HepG2 (cell line): ENCODE results near the gene KCTD6. TPM values are rescaled to one million over a fixed set of nuclear protein-coding genes. Genes with fewer than 3 reads are reported as not detected.

Source experiments
- ADNP ChIP-seq: sonication (generic); formaldehyde crosslinking; IDR thresholded peaks from 2 replicates; pipeline ENCODE4 v1.4.0; 2020; ENCODE audit warnings: missing genetic modification reagents
- BCL3 ChIP-seq: sonication (generic); formaldehyde crosslinking; IDR thresholded peaks from 2 replicates; pipeline ENCODE4 v1.5.1; 2020; ENCODE audit warnings: mild to moderate bottlenecking, missing genetic modification reagents, moderate library complexity
- CEBPG ChIP-seq: IDR thresholded peaks from 2 replicates; pipeline ENCODE4 v1.6.1; 2016
- FOXA3 ChIP-seq: IDR thresholded peaks from 2 replicates; pipeline ENCODE4 v1.6.1; 2016; ENCODE audit warnings: missing genetic modification reagents, missing compliant biosample characterization
- HNRNPK ChIP-seq: fragments of 200-400 bp; formaldehyde crosslinking; IDR thresholded peaks from 2 replicates; pipeline ENCODE4 v1.6.1; 2018; ENCODE audit warnings: low read length, low read depth, moderate library complexity, mild to moderate bottlenecking; ENCODE audit not compliant: poor library complexity, severe bottlenecking
- MTF2 ChIP-seq: sonication (generic); formaldehyde crosslinking; IDR thresholded peaks from 2 replicates; pipeline ENCODE4 v1.5.0; 2020; ENCODE audit warnings: missing genetic modification reagents, borderline replicate concordance
- NFKBIZ ChIP-seq: IDR thresholded peaks from 2 replicates; pipeline ENCODE4 v1.6.1; 2018; ENCODE audit warnings: missing genetic modification reagents, missing compliant biosample characterization
- PBX2 ChIP-seq: IDR thresholded peaks from 2 replicates; pipeline ENCODE4 v1.6.1; 2016; ENCODE audit warnings: control low read depth
- PLSCR1 ChIP-seq: sonication (generic); formaldehyde crosslinking; IDR thresholded peaks from 2 replicates; pipeline ENCODE4 v1.5.0; 2020; ENCODE audit warnings: missing genetic modification reagents, mild to moderate bottlenecking, borderline replicate concordance
- SATB2 ChIP-seq: sonication (generic); formaldehyde crosslinking; IDR thresholded peaks from 2 replicates; pipeline ENCODE4 v1.5.0; 2020; ENCODE audit warnings: missing genetic modification reagents
- STAG1 ChIP-seq: sonication (generic); formaldehyde crosslinking; IDR thresholded peaks from 2 replicates; pipeline ENCODE4 v1.4.0; 2020; ENCODE audit warnings: missing genetic modification reagents
- TEAD2 ChIP-seq: sonication (generic); formaldehyde crosslinking; IDR thresholded peaks from 2 replicates; pipeline ENCODE4 v1.9.0; 2021; ENCODE audit warnings: missing genetic modification reagents
- UBTF ChIP-seq: sonication (generic); formaldehyde crosslinking; IDR thresholded peaks from 2 replicates; pipeline ENCODE4 v1.4.0; 2020; ENCODE audit warnings: mild to moderate bottlenecking, missing genetic modification reagents
- ZBTB8A ChIP-seq: sonication (generic); formaldehyde crosslinking; IDR thresholded peaks from 2 replicates; pipeline ENCODE4 v1.4.0; 2020; ENCODE audit warnings: mild to moderate bottlenecking, low read depth, missing genetic modification reagents, borderline replicate concordance
- ZHX2 ChIP-seq, 2 experiments: sonication (generic) in 1 of 2; formaldehyde crosslinking in 1 of 2; IDR thresholded peaks; 2 replicates each; pipeline versions ENCODE4 v1.6.1 to v1.9.0; 2014 to 2022; ENCODE audit warnings: antibody characterized with exemption in 1 of 2, borderline replicate concordance in 1 of 2, inconsistent platforms in 1 of 2, low read depth in 1 of 2, missing genetic modification reagents in 1 of 2
- ZNF460 ChIP-seq: sonication (generic); formaldehyde crosslinking; IDR thresholded peaks from 2 replicates; pipeline ENCODE4 v1.5.1; 2020; ENCODE audit warnings: missing genetic modification reagents, mild to moderate bottlenecking, borderline replicate concordance
- ZNF891 ChIP-seq: sonication (generic); formaldehyde crosslinking; IDR thresholded peaks from 2 replicates; pipeline ENCODE4 v1.5.0; 2020; ENCODE audit warnings: mild to moderate bottlenecking, missing genetic modification reagents
- polyA plus RNA-seq, 8 experiments: library from polyadenylated mRNA; depleted of rRNA in 3 of 8; stranded (reverse) in 7 of 8; unstranded in 1 of 8; fragments of >200 nt; fragmentation: Illumina TruSeq in 4 of 8; extraction: Trizol in 4 of 8; gene quantifications; 2 replicates each; pipeline versions ENCODE4 v1.2.1 to v1.2.3, GENCODE V29; 2011 to 2016; ENCODE audit warnings: low read depth in 4 of 8, missing spikeins in 1 of 8, mixed read lengths in 1 of 8; ENCODE audit not compliant: insufficient read depth in 1 of 8
- total RNA-seq, 5 experiments: library from RNA; depleted of rRNA; stranded (reverse); fragments of >200 nt; fragmentation: Illumina TruSeq; extraction: Trizol; gene quantifications; 2 replicates each; pipeline ENCODE4 v1.2.3, GENCODE V29; 2016; ENCODE audit warnings: low read depth in 1 of 5

Gene KCTD6
- total and polyA plus RNA-seq, 2 of the 13 experiments (the other 11 are each of a cell fraction or from before 2014, with no cell fraction given) = 13.4 to 14.2 TPM

GRCh38 chr3:58519668-58520402, 27.9 kb downstream of the KCTD6 start (continued):
- TF ChIP-seq ZHX2 (IDR thresholded peaks at IDR 0.05; ENCODE audit: low read depth) = no peak
- TF ChIP-seq ZHX2 (CRISPR knock-in tag; IDR thresholded peaks at IDR 0.05; ENCODE audit: borderline replicate concordance) = no peak
- no peak for TF ChIP-seq ZNF460 (CRISPR knock-in tag)
- no peak for TF ChIP-seq BCL3 (CRISPR knock-in tag)
- no peak for TF ChIP-seq ADNP (CRISPR knock-in tag)
- TF ChIP-seq STAG1 (CRISPR knock-in tag) = 0 out of 2 replicates have a peak, but pooled peaks have one; percentile 5
- no peak for TF ChIP-seq MTF2 (CRISPR knock-in tag)
- no peak for TF ChIP-seq ZBTB8A (CRISPR knock-in tag)
- no peak for TF ChIP-seq SATB2
- no peak for TF ChIP-seq HNRNPK
- no peak for TF ChIP-seq NFKBIZ (CRISPR knock-in tag)
- TF ChIP-seq PLSCR1 (CRISPR knock-in tag) = 0 out of 2 replicates have a peak, but pooled peaks have one; percentile 32
- peak; percentile 71 for TF ChIP-seq FOXA3 (CRISPR knock-in tag)
- TF ChIP-seq UBTF (CRISPR knock-in tag) = peak; percentile 39; the same call in 1 of the 2 replicates
- no peak for TF ChIP-seq PBX2 (CRISPR knock-in tag)
- TF ChIP-seq TEAD2 (CRISPR knock-in tag) = no peak
- 0 out of 2 replicates have a peak, but pooled peaks have one; percentile 25 for TF ChIP-seq CEBPG (CRISPR knock-in tag)
- TF ChIP-seq ZNF891 (CRISPR knock-in tag) = no peak
